ENCODE measurements around the gene AP2S1.
A peak's percentile ranks its signal among the peaks of the same experiment; 100 is the strongest.

The AP2S1 gene

GRCh38 chr19:46868025-46868802, 17.6 kb upstream of the AP2S1 start:
- Histone ChIP-seq H3K79me2 (ENCODE audit: control insufficient read depth, low read length) (peaks cover 98% of the 10 kb centered on the region), H3K4me2 (ENCODE audit: low read length) (peak overlapping the region; percentile 24), H3K9me2 (replicated peaks; ENCODE audit: control insufficient read depth, low read length) (no peaks in the 10 kb centered on the region), H3K9me3 (ENCODE audit: control insufficient read depth, insufficient read depth, low read length) (no peaks in the 10 kb centered on the region), H3K4me3 (ENCODE audit: low read length) (no peak overlapping the region), H3F3A (ENCODE audit: control insufficient read depth, insufficient read depth) (peaks cover 5% of the 10 kb centered on the region; the same call in 1 of the 2 replicates), H3K27me3 (ENCODE audit: control insufficient read depth, low read length) (no peaks in the 10 kb centered on the region), H4K20me1 (ENCODE audit: control insufficient read depth, insufficient read depth, low read depth, low read length) (peaks cover 13% of the 10 kb centered on the region; the same call in 1 of the 2 replicates), H3K36me3 (ENCODE audit: control insufficient read depth, low read length) (peaks cover 12% of the 10 kb centered on the region), H3K4me1 (ENCODE audit: control insufficient read depth, low read length) (peaks cover 57% of the 10 kb centered on the region), H3K27ac (ENCODE audit: low read depth, low read length) (peak overlapping the region; percentile 10; the same call in 1 of the 2 replicates)
- TF ChIP-seq EZH2phosphoT487 (IDR thresholded peaks at IDR 0.05; ENCODE audit: borderline replicate concordance, low read length): no peak
- no peak for TF ChIP-seq CTCF (IDR thresholded peaks at IDR 0.05; ENCODE audit: low read depth, low read length, poor library complexity, severe bottlenecking)

- Histone ChIP-seq H3K27me3 (ENCODE audit: control insufficient read depth, low read length) (no peaks in the 10 kb centered on the region), H3K4me1 (ENCODE audit: control insufficient read depth, low read length) (peaks cover 67% of the 10 kb centered on the region), H3K36me3 (ENCODE audit: control insufficient read depth, low read length) (peaks cover 19% of the 10 kb centered on the region), H3F3A (ENCODE audit: control insufficient read depth, insufficient read depth) (peaks cover 5% of the 10 kb centered on the region; the same call in 1 of the 2 replicates), H3K9me3 (ENCODE audit: control insufficient read depth, insufficient read depth, low read length) (no peaks in the 10 kb centered on the region), H3K9me2 (replicated peaks; ENCODE audit: control insufficient read depth, low read length) (no peaks in the 10 kb centered on the region), H3K27ac (ENCODE audit: low read depth, low read length) (no peak overlapping the region), H3K79me2 (ENCODE audit: control insufficient read depth, low read length) (peaks cover 100% of the 10 kb centered on the region), H4K20me1 (ENCODE audit: control insufficient read depth, insufficient read depth, low read depth, low read length) (peaks cover 20% of the 10 kb centered on the region; the same call in 1 of the 2 replicates), H3K4me3 (ENCODE audit: low read length) (no peak overlapping the region), H3K4me2 (ENCODE audit: low read length) (0 out of 2 replicates have a peak overlapping the region, but pooled peaks have one; percentile 6)
- no peak for TF ChIP-seq CTCF (IDR thresholded peaks at IDR 0.05; ENCODE audit: low read depth, low read length, poor library complexity, severe bottlenecking)
- TF ChIP-seq EZH2phosphoT487 (IDR thresholded peaks at IDR 0.05; ENCODE audit: borderline replicate concordance, low read length): no peak
These were observed 16.5 kb upstream of the AP2S1 start for GRCh38 chr19:46867170-46867569.

GRCh38 chr19:46866407-46867136, 15.9 kb upstream of the AP2S1 start:
- peaks cover 72% of the 10 kb centered on the region for H3K4me1 ChIP-seq (ENCODE audit: control insufficient read depth, low read length)
- H4K20me1 ChIP-seq (ENCODE audit: control insufficient read depth, insufficient read depth, low read depth, low read length): peaks cover 20% of the 10 kb centered on the region; the same call in 1 of the 2 replicates
- no peaks in the 10 kb centered on the region for H3K27me3 ChIP-seq (ENCODE audit: control insufficient read depth, low read length)
- no peak overlapping the region for H3K27ac ChIP-seq (ENCODE audit: low read depth, low read length)
- H3F3A ChIP-seq (ENCODE audit: control insufficient read depth, insufficient read depth): peaks cover 5% of the 10 kb centered on the region; the same call in 1 of the 2 replicates
- no peak for TF ChIP-seq EZH2phosphoT487 (IDR thresholded peaks at IDR 0.05; ENCODE audit: borderline replicate concordance, low read length)
- TF ChIP-seq CTCF (IDR thresholded peaks at IDR 0.05; ENCODE audit: low read depth, low read length, poor library complexity, severe bottlenecking): no peak
- H3K9me2 ChIP-seq (replicated peaks; ENCODE audit: control insufficient read depth, low read length): no peaks in the 10 kb centered on the region
- no peaks in the 10 kb centered on the region for H3K9me3 ChIP-seq (ENCODE audit: control insufficient read depth, insufficient read depth, low read length)
- H3K79me2 ChIP-seq (ENCODE audit: control insufficient read depth, low read length): peaks cover 100% of the 10 kb centered on the region
- H3K36me3 ChIP-seq (ENCODE audit: control insufficient read depth, low read length): peaks cover 24% of the 10 kb centered on the region
- no peak overlapping the region for H3K4me3 ChIP-seq (ENCODE audit: low read length)
- H3K4me2 ChIP-seq (ENCODE audit: low read length): 0 out of 2 replicates have a peak overlapping the region, but pooled peaks have one; percentile 6

Data from DOHH2 (cell line).